Urinary bladder (tissue), 4 donors: ENCODE results near the gene ZNF526. TPM values are rescaled to one million over a fixed set of nuclear protein-coding genes. Genes with fewer than 3 reads are reported as not detected.

Experiments
- DNase-seq: peaks from one replicate; pipeline ENCODE4 v3.0.0-alpha.2; 2015; ENCODE audit errors: extremely low spot score
- H3K27ac ChIP-seq: one replicate; pipeline ENCODE4 v1.5.1; 2013; ENCODE audit warnings: low read depth, mild to moderate bottlenecking, moderate library complexity
- H3K36me3 ChIP-seq: one replicate; pipeline ENCODE4 v1.6.1; 2013; ENCODE audit warnings: mild to moderate bottlenecking, moderate library complexity; ENCODE audit not compliant: insufficient read depth
- H3K4me1 ChIP-seq: one replicate; pipeline ENCODE4 v1.6.1; 2013; ENCODE audit warnings: mild to moderate bottlenecking, moderate library complexity; ENCODE audit not compliant: insufficient read depth
- H3K4me3 ChIP-seq: one replicate; pipeline ENCODE4 v1.5.1; 2013; ENCODE audit warnings: low read depth, low read length
- WGBS: extraction: QIAGEN DNeasy Blood & Tissue Kit; methylation state at CpG from one replicate; pipeline ENCODE4 v1.1.7; 2013; 5-methylcytosine and 5-hydroxymethylcytosine counted together
- polyA plus RNA-seq: library from polyadenylated mRNA; stranded (reverse); fragments of 200-250 nt; gene quantifications from one replicate; pipeline ENCODE4 v1.2.3, GENCODE V29; 2013
- total RNA-seq: library from RNA; depleted of rRNA; stranded (reverse); fragments of >200 nt; gene quantifications from one replicate; pipeline ENCODE4 v1.2.3, GENCODE V29; 2014
- donor health status: healthy with polysubstance abuse.
- donor health status: healthy.

Gene ZNF526
- total and polyA plus RNA-seq, 2 donors, result 6.0 to 7.0 TPM

DNA sequence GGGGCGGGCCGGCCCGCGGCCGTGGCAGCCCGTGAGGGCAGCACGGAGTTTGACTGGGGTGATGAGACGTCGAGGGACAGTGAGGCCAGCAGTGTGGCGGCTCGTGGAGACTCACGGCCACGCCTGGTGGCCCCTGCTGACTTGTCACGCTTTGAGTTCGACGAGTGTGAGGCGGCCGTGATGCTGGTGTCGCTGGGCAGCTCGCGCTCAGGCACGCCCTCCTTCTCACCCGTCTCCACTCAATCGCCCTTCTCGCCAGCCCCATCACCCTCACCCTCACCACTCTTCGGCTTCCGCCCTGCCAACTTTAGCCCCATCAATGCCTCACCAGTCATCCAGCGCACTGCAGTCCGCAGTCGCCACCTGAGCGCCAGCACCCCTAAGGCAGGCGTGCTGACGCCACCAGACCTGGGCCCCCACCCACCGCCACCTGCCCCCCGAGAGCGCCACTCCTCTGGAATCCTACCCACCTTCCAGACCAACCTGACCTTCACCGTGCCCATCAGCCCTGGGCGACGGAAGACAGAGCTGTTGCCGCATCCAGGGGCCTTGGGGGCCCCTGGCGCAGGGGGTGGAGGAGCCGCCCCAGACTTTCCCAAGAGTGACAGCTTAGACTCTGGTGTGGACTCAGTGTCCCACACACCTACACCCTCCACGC, 53.4 kb downstream of the ZNF526 start:
- DNase-seq, result no peak
- no peaks in the 10 kb centered on the region for H3K36me3 ChIP-seq
- no peak overlapping the region for H3K4me3 ChIP-seq
- H3K4me1 ChIP-seq, result no peaks in the 10 kb centered on the region
- no peak overlapping the region for H3K27ac ChIP-seq
- WGBS, result 94% methylated on average over 43 of the region's 43 CpGs

DNA sequence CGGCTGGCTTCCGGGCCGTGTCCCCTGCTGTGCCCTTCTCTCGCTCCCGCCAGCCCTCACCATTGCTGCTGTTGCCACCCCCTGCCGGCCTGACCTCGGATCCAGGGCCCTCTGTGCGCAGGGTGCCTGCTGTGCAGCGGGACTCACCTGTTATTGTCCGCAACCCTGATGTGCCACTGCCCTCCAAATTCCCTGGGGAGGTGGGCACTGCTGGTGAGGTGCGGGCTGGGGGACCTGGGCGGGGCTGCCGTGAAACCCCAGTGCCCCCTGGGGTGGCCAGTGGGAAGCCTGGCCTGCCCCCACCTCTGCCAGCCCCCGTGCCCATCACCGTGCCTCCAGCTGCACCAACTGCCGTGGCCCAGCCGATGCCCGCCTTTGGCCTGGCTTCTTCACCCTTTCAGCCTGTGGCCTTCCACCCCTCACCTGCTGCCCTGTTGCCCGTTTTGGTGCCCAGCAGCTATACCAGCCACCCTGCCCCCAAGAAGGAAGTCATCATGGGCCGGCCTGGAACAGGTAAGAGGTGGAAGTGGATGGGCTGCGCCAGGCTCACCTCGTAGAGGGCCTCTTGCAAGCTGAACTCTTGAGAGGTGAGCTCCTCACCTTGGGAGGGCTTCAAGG, 54.1 kb downstream of the ZNF526 start:
- Histone ChIP-seq H3K4me1 (no peaks in the 10 kb centered on the region), H3K27ac (no peak overlapping the region), H3K4me3 (no peak overlapping the region), H3K36me3 (no peaks in the 10 kb centered on the region)
- WGBS, result 92% methylated on average over 22 of the region's 22 CpGs
- no peak for DNase-seq

DNA sequence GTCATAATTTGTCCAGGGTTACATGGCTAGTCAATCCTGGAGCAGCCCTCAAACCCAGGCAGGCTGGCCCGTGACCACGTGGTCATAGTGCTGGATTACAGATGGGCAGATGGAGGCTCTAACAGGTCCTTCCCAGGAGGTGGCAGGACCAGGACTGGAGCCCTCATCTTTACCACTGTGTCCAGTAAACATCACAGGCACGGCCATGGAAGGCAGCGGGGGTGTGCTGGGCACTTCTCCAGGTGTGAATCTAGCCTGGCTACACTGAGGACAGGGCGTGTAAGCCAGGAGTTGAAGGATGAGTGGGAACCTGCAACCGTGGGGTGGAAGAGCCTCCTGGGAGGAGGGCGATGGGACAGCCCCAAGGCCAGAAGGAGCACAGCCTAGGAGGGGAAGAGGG, 55.0 kb downstream of the ZNF526 start:
- H3K4me3 ChIP-seq, result no peak overlapping the region
- 69% methylated on average over 7 of the region's 7 CpGs for WGBS
- H3K27ac ChIP-seq, result no peak overlapping the region
- no peaks in the 10 kb centered on the region for H3K4me1 ChIP-seq
- DNase-seq, result no peak
- no peaks in the 10 kb centered on the region for H3K36me3 ChIP-seq

DNA sequence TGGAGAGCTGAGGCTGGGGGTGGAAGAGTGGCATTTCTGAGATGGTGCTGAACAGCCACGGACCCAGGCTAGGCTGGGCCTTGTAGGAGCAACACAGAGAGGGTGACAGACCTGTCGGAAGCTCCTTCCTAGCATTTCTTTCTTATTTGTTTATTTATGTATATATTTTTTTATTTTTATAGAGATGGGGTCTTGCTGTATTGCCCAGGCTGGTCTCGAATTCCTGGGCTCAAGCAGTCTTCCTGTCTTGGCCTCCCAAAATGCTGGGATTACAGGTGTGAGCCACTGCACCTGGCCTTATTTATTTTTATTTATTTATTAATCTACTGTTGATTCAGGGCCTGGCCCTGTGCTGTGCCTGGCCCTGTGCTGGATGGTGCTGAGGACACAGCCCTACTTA, 55.4 kb downstream of the ZNF526 start:
- Histone ChIP-seq H3K4me3 (no peak overlapping the region), H3K27ac (no peak overlapping the region), H3K36me3 (no peaks in the 10 kb centered on the region), H3K4me1 (no peaks in the 10 kb centered on the region)
- DNase-seq, result no peak
- WGBS, result 91% methylated on average over 3 of the region's 3 CpGs

DNA sequence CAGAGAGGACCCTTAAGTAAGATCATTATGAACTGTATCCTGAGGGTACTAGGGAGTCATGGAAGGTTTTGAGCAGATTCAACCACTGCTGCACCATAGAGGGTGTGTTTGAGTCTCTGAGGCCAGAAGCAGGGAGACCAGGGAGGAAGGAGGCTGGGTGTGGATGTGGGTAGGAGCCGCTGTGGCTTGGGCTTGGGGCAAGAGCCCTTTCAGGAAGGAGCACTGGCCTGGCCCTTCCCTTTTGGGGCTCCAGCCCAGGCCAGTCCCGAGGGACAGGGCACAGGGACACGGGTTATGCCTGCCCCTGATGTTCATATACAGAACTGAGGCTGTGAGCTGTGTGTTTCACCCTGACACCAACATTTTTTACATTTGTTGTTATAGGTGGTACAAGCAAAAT, 56.2 kb downstream of the ZNF526 start:
- no peak for DNase-seq
- WGBS, result 66% methylated on average over 3 of the region's 3 CpGs
- H3K4me3 ChIP-seq, result no peak overlapping the region
- no peak overlapping the region for H3K27ac ChIP-seq
- H3K4me1 ChIP-seq, result no peaks in the 10 kb centered on the region
- H3K36me3 ChIP-seq, result no peaks in the 10 kb centered on the region

DNA sequence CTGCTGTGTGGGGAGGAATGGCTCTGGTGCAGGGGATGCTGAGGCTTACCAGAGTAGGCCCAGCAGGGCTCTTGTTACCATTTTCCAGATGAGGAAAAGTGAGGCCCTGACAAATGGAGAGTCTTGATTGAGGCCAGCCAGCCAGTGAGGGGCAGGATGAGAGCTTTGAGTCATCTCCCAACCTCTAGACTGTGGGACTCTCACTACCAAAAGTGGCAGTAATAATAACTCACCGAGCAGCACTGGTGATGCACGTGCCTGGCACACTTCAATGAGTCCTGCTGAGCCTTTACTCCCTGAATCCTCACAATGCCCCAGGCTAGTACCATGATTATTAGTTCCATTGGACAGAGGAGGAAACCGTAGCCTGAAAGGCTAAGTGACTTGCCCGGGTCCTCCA, 56.7 kb downstream of the ZNF526 start:
- Histone ChIP-seq H3K36me3 (no peaks in the 10 kb centered on the region), H3K4me3 (no peak overlapping the region), H3K27ac (no peak overlapping the region), H3K4me1 (peaks cover 3% of the 10 kb centered on the region)
- WGBS, result 82% methylated on average over 4 of the region's 4 CpGs
- DNase-seq, result no peak

Other genes with a start within 250 kb of the ZNF526 start
- gene ATP1A3, start 226.1 kb upstream of the ZNF526 start, total RNA-seq, result 0.37 TPM
- 0.77 TPM for gene ATP1A3, start 226.1 kb upstream of the ZNF526 start, polyA plus RNA-seq
- gene GRIK5, start 150.1 kb upstream of the ZNF526 start, total RNA-seq, result 2.5 TPM
- gene GRIK5, start 150.1 kb upstream of the ZNF526 start, polyA plus RNA-seq, result 8.6 TPM
- 7.6 TPM for gene ZNF574, start 144.1 kb upstream of the ZNF526 start, total RNA-seq
- 18.8 TPM for gene ZNF574, start 144.1 kb upstream of the ZNF526 start, polyA plus RNA-seq
- gene POU2F2, start 87.9 kb upstream of the ZNF526 start, total RNA-seq, result 0.95 TPM
- gene POU2F2, start 87.9 kb upstream of the ZNF526 start, polyA plus RNA-seq, result 4.4 TPM
- 15.5 TPM for gene DEDD2, start 2.6 kb upstream of the ZNF526 start, total RNA-seq
- 29.5 TPM for gene DEDD2, start 2.6 kb upstream of the ZNF526 start, polyA plus RNA-seq
- gene GSK3A, start 22.3 kb downstream of the ZNF526 start, total RNA-seq, result 8.4 TPM
- 56.9 TPM for gene GSK3A, start 22.3 kb downstream of the ZNF526 start, polyA plus RNA-seq
- gene ERF, start 34.8 kb downstream of the ZNF526 start, total RNA-seq, result 17.9 TPM
- gene ERF, start 34.8 kb downstream of the ZNF526 start, polyA plus RNA-seq, result 50.9 TPM
- gene CIC, start 48.9 kb downstream of the ZNF526 start, total RNA-seq, result 14.0 TPM
- 59.5 TPM for gene CIC, start 48.9 kb downstream of the ZNF526 start, polyA plus RNA-seq
- not detected for gene PRR19, start 81.8 kb downstream of the ZNF526 start, total RNA-seq
- gene PRR19, start 81.8 kb downstream of the ZNF526 start, polyA plus RNA-seq, result 1.0 TPM
- 15.9 TPM for gene PAFAH1B3, start 82.3 kb downstream of the ZNF526 start, total RNA-seq
- gene PAFAH1B3, start 82.3 kb downstream of the ZNF526 start, polyA plus RNA-seq, result 20.9 TPM
- gene TMEM145, start 93.0 kb downstream of the ZNF526 start, total RNA-seq, result not detected
- gene TMEM145, start 93.0 kb downstream of the ZNF526 start, polyA plus RNA-seq, result 0.94 TPM
- gene MEGF8, start 105.3 kb downstream of the ZNF526 start, total RNA-seq, result 14.7 TPM
- 19.8 TPM for gene MEGF8, start 105.3 kb downstream of the ZNF526 start, polyA plus RNA-seq
- gene CNFN, start 170.0 kb downstream of the ZNF526 start, total RNA-seq, result not detected
- 2.4 TPM for gene CNFN, start 170.0 kb downstream of the ZNF526 start, polyA plus RNA-seq
- 5.7 TPM for gene LIPE, start 207.1 kb downstream of the ZNF526 start, total RNA-seq
- gene LIPE, start 207.1 kb downstream of the ZNF526 start, polyA plus RNA-seq, result 30.2 TPM
- 1.7 TPM for gene CXCL17, start 222.6 kb downstream of the ZNF526 start, total RNA-seq
- gene CXCL17, start 222.6 kb downstream of the ZNF526 start, polyA plus RNA-seq, result 10.8 TPM